Heart right ventricle (tissue), 16 donors: ENCODE results near the gene SOWAHC. TPM values are rescaled to one million over a fixed set of nuclear protein-coding genes. Genes with fewer than 3 reads are reported as not detected.
A peak's percentile ranks its signal among the peaks of the same experiment; 100 is the strongest.

ENCODE experiments used
- ATAC-seq, 8 donors: fragments of 200-7000 bp; cut with Tn5 transposase; one replicate each; pipeline ENCODE4 v1.9.1; 2020; ENCODE audit warnings: mild to moderate bottlenecking in 8 of 8, moderate library complexity in 8 of 8, moderate number of reproducible peaks in 1 of 8
- DNase-seq, 2 donors: peaks; one replicate each; pipeline ENCODE4 v3.0.0-alpha.2; 2020
- H3K27ac ChIP-seq, 10 donors: fragments of 200-600 bp; sonication (generic) in 2 of 10; one replicate each; pipeline versions ENCODE4 v1.5.0 to v1.8.0; 2020 to 2022; ENCODE audit warnings: mild to moderate bottlenecking in 3 of 10
- H3K27me3 ChIP-seq, 7 donors: fragments of 200-600 bp; one replicate each; pipeline ENCODE4 v1.8.0; 2021 to 2022; ENCODE audit warnings: mild to moderate bottlenecking in 2 of 7
- H3K36me3 ChIP-seq, 9 donors: fragments of 200-600 bp; sonication (generic) in 1 of 9; one replicate each; pipeline versions ENCODE4 v1.5.0 to v1.8.0; 2020 to 2022; ENCODE audit warnings: mild to moderate bottlenecking in 2 of 9
- H3K4me1 ChIP-seq, 9 donors: fragments of 200-600 bp; sonication (generic) in 1 of 9; one replicate each; pipeline versions ENCODE4 v1.5.0 to v1.8.0; 2020 to 2022; ENCODE audit warnings: mild to moderate bottlenecking in 4 of 9
- H3K4me3 ChIP-seq, 10 donors: fragments of 200-600 bp; sonication (generic) in 2 of 10; one replicate each; pipeline versions ENCODE4 v1.5.0 to v1.8.0; 2020 to 2022; ENCODE audit warnings: mild to moderate bottlenecking in 7 of 10, moderate library complexity in 2 of 10
- H3K9me3 ChIP-seq, 11 donors: fragments of 200-600 bp in 10 of 11; sonication (generic) in 2 of 11; one replicate each; pipeline versions ENCODE4 v1.5.0 to v1.8.0; 2013 to 2022; ENCODE audit warnings: mild to moderate bottlenecking in 2 of 11, control low read depth in 1 of 11, moderate library complexity in 1 of 11
- CTCF ChIP-seq, 9 donors: fragments of 200-600 bp; sonication (generic) in 2 of 9; IDR thresholded peaks; one replicate each; pipeline versions ENCODE4 v1.5.0 to v1.8.0; 2021 to 2022; ENCODE audit warnings: antibody characterized with exemption in 9 of 9, mild to moderate bottlenecking in 5 of 9, moderate library complexity in 1 of 9
- WGBS, 2 donors: extraction: QIAGEN DNeasy Blood & Tissue Kit; methylation state at CpG; one replicate each; pipeline ENCODE4 v1.1.7; 2013; ENCODE audit warnings: inconsistent platforms in 1 of 2; 5-methylcytosine and 5-hydroxymethylcytosine counted together
- intact Hi-C, 10 donors: fragments of 100-400 bp; cut with DNase I; formaldehyde crosslinking; loops; one replicate each; pipeline versions ENCODE4 v1.11.1 to v1.14.2; 2022
- polyA plus RNA-seq, 2 donors: library from polyadenylated mRNA; stranded (reverse); fragments of 200-250 nt; gene quantifications; one replicate each; pipeline ENCODE4 v1.2.3, GENCODE V29; 2013
- total RNA-seq, 10 donors: library from RNA; stranded (reverse); fragmentation: NEBNext Ultra II Directional in 3 of 10; extraction: Animal tissue kit (Norgen Biotek cat#: 25700) in 3 of 10; gene quantifications; one replicate each; pipeline versions ENCODE4 v1.2.1 to v1.2.4, GENCODE V29; 2021 to 2023
- donor health status: Arrhythmogenic right ventricular cardiomyopathy.
- donor health status: ischemic (EF 13 %, LVEDD 7.1; RV severe dilation, severe dysfunction).
- donor health status: healthy with polysubstance abuse.
- donor health status: DM: no; HTN: yes; CAD: no.
- donor health status: DM: no; HTN: no; CAD: no.
- donor health status: ischemic (EF 25% LVEDD 6.9; RV normal size, moderate dysfunction).
- donor health status: ischemic (EF 25% LVEDD 5.7; RV mildly dilated, moderate dysfunction).
- donor health status: healthy.
- donor health status: DM: yes; HTN: yes; CAD: no.
- donor health status: Ischemic cardiomyopathy.
- donor health status: ischemic (EF 35%, LVEDD 5.7; RV mildly dilated, moderate dysfunction).
- donor health status: nonischemic (EF 11% LVEDD 7.7; RV severe dilation, severe dysfunction).
- donor health status: DM: yes; HTN: yes; CAD: no.
- donor health status: PGD.
- donor health status: ischemic (EF 29% LVEDD 5.4; RV normal size, mild dysfunction).
- donor health status: nonischemic (EF 23%, LVEDD 6.1; RV moderate dilation, normal function).

Gene SOWAHC
- total and polyA plus RNA-seq, 12 donors: 1.1 to 3.9 (median 2.0) TPM

DNA sequence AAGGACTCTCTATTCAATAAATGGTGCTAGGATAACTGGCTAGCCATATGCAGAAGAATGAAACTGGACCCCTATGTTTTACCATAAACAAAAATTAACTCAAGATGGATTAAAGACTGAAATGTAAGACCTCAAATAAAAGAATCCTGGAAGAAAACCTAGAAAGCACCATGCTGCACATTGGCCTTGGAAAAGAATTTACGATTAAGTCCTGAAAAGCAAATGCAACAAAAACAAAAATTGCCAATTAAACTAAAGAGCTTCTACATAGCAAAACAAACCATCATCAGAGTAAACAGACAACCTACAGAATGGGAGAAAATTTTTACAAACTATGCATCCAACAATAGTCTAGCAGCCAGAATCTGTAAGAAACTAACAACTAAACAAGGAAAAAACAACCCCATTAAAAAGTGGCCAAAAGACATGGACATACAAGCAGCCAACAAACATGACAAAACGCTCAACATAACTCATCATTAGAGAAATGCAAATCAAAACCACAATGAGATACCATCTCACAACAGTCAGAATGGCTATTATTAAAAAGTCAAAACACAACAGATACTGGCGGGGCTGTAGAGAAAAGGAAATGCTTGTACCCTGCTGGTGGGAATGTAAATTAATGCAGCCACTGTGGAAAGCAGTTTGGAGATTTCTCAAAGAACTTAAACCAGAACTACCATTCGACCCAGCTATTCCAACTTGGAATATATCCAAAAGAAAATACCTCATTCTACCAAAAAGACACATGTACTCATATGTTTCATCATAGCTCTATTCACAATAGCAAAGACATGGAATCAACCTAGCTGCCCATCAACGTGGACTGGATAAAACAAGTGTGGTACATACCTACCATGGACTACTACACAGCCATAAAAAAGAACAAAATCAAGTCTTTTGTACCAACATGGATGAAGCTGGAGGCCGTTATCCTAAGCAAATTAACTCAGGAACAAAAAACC lies 31.0 kb upstream of the SOWAHC start:
- H3K27ac ChIP-seq: no peak overlapping the region
- H3K36me3 ChIP-seq: peaks cover 0 to 28% (median 6%) of the 10 kb centered on the region in 9 donors
- H3K9me3 ChIP-seq: no peaks in the 10 kb centered on the region
- H3K4me1 ChIP-seq: no peaks in the 10 kb centered on the region
- DNase-seq (no peak), ATAC-seq (no peak)
- TF ChIP-seq CTCF (IDR thresholded peaks at IDR 0.05): no peak
- no peak overlapping the region for H3K4me3 ChIP-seq
- WGBS, 2 donors: 90 to 91% methylated on average over 6 of the region's 6 CpGs
- no peaks in the 10 kb centered on the region for H3K27me3 ChIP-seq
- intact Hi-C loops: no loop called here

- ATAC-seq (no peak), DNase-seq (no peak)
- intact Hi-C loops: no loop called here
- peaks cover 0 to 35% (median 6%) of the 10 kb centered on the region in 9 donors for H3K36me3 ChIP-seq
- H3K27ac ChIP-seq: no peak overlapping the region
- no peak overlapping the region for H3K4me3 ChIP-seq
- H3K4me1 ChIP-seq: peaks cover 0 to 8% (median 0%) of the 10 kb centered on the region in 9 donors
- no peaks in the 10 kb centered on the region for H3K27me3 ChIP-seq
- no peak for TF ChIP-seq CTCF (IDR thresholded peaks at IDR 0.05)
- H3K9me3 ChIP-seq: no peaks in the 10 kb centered on the region
These were observed 27.5 kb upstream of the SOWAHC start for GRCh38 chr2:109586687-109587086.

DNA sequence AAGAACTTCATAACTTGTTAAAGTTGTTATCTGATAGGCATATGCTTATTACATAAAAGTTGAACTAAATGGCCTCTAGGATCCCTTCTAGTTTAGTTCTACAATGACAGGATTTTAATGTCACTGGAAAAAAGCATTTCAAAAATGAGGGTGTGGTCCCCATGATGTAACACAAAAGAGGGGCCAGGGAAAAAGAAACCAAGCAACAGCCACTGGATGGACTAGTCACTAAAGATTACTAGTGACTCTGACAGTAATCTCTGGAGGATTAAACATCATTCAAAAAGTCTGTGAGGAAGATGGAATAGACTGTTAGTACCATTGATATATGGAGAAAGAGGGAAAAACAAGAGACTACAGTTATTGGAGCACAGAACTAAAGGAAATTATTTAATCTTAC lies 23.0 kb upstream of the SOWAHC start:
- ATAC-seq (peak in 1 of 8 donors; percentile 28), DNase-seq (no peak)
- Histone ChIP-seq H3K27ac (peak overlapping the region in 1 of 10 donors; percentile 34), H3K9me3 (no peaks in the 10 kb centered on the region), H3K4me3 (no peak overlapping the region), H3K27me3 (no peaks in the 10 kb centered on the region), H3K4me1 (peaks cover 0 to 15% (median 0%) of the 10 kb centered on the region in 9 donors), H3K36me3 (peaks cover 0 to 29% (median 0%) of the 10 kb centered on the region in 9 donors)
- intact Hi-C loops: no loop called here
- TF ChIP-seq CTCF (IDR thresholded peaks at IDR 0.05): no peak

DNA sequence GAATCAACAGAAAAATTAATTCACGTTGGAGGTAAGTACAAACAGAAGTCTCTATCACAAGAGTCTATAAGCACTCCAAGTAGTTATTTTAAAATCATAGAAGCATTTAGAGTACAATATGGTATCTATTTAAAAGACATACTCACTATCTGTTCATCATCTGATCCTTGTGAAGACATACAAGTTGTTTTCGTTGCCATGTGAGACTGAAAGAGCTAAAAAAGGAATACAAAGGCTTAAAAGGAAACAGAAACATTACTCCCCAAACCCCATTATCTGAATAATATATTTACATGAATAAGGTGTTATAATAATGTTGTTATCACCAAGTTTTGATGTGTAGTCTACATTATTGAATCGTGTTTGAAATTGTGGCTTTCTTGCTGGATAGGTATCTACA lies 21.3 kb upstream of the SOWAHC start:
- DNase-seq: no peak
- 88 to 89% methylated on average over 3 of the region's 3 CpGs for WGBS, 2 donors
- Histone ChIP-seq H3K27ac (no peak overlapping the region), H3K4me1 (peaks cover 0 to 15% (median 4%) of the 10 kb centered on the region in 9 donors), H3K4me3 (no peak overlapping the region), H3K27me3 (no peaks in the 10 kb centered on the region), H3K9me3 (no peaks in the 10 kb centered on the region), H3K36me3 (peaks cover 0 to 30% (median 0%) of the 10 kb centered on the region in 9 donors)
- ATAC-seq: no peak
- no peak for TF ChIP-seq CTCF (IDR thresholded peaks at IDR 0.05)
- intact Hi-C loops: no loop called here
